NCI-H1105 treated with DMSO at 0.1 percent for 48 hours (cell line): ENCODE results near the gene CABLES1.

ENCODE experiments used
- DNase-seq: peaks from one replicate; lab custom pipeline; 2025; lab: John Stamatoyannopoulos, UW

The CABLES1 gene

DNA sequence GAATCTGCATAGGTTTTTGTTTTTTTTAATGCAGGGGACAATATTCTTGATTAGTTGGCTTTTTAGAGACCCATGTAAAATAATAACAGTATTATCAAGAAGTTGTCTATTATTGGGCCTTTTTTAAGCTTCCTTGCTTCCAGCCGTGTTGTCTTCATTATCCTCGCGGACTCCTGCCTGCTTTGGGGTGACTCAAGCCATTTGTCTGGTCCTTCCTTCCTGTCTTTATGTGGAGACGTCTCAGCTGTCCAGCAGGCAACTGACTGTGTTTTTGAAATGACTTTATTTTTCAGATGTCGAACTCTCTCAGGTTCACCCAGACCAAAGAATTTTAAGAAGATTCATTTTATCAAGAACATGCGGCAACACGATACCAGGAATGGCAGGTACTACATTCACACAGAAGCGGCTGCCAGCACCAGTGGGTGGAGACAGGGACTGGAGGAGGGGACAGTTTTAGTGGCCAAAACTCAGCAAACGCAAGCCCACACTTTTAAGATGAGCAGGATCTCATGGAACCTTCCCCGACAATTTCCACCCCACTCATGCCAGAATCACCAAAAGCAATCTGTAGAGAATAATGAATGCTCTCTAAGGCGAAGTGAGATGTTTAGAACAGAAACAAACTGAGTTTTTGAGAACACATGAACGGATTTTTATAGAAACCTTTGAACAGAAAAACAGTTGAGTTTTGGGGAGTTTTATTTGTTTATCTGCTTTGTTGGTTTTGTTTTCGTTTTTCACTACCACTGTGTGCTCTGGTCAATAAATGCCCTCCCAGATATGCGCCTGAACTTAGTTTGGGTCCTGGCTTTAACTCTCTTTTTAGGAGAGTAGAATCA is 59.1 kb downstream of the CABLES1 start:
- DNase-seq = no peak

- no peak for DNase-seq
Measured at GRCh38 chr18:23194997-23195957, 60.0 kb downstream of the CABLES1 start.

DNA sequence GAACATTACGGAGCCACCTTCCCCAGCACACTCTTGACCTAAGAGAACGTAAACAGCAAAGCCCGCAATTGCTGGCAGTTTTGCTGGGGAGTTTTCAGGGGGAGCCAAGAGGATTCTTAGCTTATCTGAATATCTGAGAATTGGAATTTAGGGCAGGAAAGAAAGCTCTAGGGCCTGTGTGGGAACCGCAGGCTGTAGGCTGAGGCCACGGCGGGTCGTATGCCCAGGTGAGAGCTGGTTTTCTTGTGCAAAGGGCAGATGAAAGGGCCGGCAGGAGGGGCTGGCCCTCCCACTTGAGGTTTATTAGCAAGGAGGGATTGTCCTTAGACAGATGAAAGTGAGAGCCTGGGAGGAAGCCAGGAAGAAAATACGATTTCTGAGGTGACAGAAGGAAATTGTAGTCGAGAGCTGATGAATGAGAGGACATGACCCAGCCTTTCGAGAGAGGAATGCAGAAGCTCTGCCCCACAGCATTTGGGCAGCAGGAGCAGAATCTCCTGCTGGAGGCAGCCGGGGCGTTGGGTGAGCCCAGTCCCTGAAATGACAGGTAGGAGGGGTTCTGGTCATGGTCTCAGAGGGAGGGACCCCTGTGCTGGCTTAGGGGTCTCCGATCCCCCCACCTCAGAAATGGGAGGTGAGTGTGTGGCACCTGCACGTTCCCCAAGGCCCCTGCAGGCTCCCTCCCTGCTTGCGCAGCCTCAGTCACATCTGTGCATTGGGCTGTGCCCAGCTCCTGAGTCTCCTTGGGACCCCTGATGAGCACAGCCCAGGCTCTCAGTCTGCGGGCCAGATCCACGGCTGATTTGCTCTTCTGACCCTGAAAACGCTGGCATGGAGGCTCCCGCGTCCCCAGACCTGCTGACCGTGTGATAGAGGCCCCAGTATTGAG is 61.1 kb downstream of the CABLES1 start:
- DNase-seq = no peak

DNA sequence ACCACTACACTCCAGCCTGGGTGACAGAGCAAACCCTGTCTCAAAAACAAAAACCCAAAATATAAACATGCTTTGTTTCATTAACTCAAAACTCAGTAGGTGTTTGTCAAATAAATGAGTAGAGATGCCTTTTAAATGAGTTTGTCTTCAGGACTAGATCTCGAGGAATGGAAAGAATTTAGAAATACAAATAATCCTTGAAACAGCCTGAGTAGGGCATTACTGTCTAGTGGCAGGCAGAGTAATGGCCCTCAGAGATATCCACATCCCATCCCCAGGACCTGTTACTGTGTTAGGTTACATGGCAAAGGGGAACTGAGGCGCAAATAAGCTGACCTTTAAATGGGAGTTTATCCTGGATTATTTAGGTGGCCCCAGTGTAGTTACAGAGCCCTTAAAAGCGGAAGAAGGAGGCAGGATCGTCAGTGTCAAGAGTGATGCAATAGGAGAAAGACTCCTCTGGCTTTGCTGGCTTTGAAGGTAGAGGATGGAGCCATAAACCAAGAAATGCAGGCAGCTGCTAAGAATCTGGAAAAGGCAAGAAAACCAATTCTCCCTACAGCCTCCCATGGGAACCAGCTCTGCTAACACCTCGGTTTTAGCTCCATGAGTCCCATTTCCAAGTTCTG is 63.0 kb downstream of the CABLES1 start:
- no peak for DNase-seq

GRCh38 chr18:23200756-23201155 is 65.5 kb downstream of the CABLES1 start:
- DNase-seq = no peak

- DNase-seq = no peak
Measured at GRCh38 chr18:23201741-23202140, 66.5 kb downstream of the CABLES1 start.

DNA sequence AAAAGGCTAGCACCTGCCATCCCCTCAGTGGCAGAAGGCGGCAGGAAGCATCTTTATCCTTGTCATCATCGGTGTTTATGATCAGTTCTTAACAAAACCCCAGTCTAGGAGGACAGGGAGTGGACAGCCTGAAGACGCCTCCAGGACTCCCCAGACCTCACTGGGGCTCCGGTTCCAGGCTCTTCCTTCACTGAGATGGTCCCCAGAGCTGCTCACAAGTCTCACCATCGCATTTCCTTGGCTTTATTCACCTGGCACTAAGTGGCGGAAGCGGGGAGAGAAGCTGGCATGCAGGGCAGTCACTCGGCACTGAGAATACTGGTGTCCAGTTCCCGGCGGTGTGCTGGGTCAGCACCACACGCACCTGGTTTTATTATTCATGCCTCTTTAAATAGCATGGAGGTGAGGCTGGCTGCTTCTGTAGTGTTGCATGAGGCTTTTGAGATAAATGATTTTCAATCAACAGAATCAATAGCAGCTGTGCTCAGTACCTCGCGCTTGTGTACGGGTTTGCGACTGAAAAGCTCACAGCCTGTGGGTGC is 68.7 kb downstream of the CABLES1 start:
- no peak for DNase-seq

GRCh38 chr18:23204589-23205235 is 69.4 kb downstream of the CABLES1 start:
- DNase-seq = no peak

GRCh38 chr18:23205980-23206379 is 70.7 kb downstream of the CABLES1 start:
- DNase-seq = no peak

DNA sequence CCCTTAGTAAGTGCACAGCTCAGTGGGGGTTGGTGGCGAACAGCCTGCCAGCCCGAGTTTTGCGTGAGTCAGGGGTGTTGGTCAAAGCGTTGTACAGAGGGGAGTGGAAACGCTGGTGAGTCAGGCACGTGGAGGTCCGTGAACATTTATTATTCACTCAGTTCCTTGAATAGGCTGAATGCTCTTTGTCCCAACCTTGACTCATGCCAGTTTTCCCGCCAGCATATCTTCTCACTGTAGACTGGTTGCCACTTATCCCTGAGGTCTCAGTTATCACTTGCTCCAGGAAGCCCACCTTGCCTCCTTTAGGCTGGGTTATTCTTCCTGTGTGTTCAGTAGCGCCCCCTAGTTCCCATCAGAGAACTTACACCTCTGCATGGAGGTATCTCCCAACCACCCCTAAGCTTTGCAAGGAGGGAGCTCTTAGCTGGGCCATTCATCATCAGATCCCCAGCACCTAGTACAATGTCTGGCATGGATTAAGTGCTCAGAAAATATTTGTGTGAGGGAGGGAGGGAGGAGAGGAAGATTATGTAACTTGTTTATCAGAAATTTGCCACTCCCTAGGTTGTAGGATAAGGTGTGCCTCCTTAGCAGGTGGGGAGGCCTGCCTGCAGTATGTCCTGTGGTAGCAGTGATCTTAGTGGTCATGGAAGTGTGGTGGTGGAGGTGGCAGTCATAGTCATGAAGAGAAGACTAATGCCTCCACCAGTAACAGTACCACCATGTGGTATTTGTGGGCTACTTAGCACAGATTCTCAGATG is 72.1 kb downstream of the CABLES1 start:
- no peak for DNase-seq

DNA sequence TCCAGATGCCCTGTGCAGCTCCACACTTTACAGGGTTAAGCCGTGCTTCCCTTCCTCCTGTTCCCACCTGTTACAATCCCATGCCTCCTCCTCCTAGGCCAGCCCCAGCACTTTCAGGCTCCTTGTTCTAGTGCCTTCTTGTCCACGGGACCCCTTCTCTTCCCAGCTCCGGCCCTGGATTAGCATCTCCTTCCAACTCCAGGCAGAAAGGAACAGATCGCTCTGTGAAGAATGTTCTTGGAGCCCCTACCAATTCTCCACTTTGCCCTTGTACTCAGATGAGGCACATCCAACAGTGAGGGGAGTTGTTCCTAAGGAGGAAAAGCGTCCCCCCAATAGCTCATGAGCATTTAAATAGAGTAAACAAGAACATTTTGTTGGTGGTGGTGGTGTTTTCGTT is 72.7 kb downstream of the CABLES1 start:
- DNase-seq = no peak

- DNase-seq = no peak
Measured at GRCh38 chr18:23208600-23208999, 73.3 kb downstream of the CABLES1 start.

DNA sequence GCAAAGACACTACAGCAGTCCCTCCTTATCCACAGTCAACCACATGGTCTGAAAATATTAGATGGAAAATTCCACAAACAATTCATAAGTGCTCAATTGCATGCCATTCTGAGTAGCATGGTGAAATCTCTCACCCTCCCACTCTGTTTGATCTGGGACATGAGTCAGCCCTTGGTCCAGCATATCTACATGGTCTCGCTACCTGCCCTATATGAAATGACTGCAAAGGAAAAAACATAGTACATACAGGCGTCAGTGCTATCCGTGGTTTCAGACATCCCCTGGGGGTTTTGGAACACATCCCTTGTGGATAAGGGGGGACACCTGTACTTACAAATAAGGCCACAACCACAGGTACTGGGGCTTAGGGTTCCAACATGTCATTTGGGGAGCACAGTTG is 73.7 kb downstream of the CABLES1 start:
- DNase-seq = no peak

GRCh38 chr18:23209796-23210195 is 74.5 kb downstream of the CABLES1 start:
- no peak for DNase-seq

DNA sequence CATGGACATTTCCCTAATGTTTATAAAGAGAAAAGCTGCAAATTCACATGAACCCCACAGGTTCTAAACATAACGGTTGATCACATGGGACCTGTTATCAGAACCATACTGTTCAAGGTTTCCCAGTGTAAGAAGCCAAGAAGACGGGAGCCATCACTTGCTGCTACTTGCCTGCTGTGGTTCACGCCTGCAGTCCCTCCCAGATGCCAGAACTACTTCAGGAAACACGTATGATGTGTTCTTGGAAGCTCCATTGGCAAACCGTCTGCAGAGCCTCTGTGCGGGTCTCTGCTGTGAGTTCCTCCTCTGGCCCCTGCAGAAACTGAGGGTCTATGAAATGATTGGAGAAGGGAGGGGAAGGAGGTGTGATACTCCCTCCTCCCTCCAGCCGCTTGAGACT is 75.2 kb downstream of the CABLES1 start:
- no peak for DNase-seq

DNA sequence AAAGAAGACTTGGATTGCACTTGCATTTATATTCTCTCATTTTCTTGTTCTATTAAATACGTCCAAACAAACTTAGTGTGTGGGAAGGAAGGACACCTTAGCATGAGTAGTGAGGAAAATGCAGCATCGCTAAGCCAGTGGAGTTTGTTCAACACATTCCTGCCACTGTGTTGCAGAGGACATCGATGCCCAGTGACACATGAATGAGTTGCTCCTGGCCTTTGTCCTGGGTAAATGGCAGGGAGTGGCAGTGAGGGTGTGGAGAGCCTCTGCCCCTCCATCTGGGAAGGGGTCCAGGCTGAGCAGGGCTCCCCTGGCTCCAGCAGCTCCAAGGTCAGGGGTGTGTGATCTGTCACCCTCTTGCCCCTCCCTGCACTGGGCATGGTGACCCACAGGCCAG is 75.9 kb downstream of the CABLES1 start:
- DNase-seq = no peak

DNA sequence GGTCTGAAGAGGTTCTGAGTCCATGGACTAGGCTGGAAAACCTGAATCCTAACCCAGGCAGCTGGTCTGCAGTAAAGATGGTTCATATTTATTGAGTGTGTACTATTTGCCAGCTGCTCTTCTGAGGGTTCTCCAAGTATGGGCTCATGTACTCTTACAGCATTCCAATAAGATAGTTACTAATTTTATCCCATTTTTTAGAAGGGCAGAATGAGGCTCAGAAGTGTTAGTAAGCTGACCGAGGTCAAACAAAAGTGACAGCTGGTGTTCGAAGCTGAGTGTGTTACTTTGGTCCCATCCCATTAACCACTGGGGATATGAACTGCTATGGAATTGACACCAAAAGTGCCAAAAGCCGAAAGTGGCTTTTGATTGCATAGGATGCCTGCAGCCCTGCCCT is 76.9 kb downstream of the CABLES1 start:
- no peak for DNase-seq

- no peak for DNase-seq
Measured at GRCh38 chr18:23213200-23213599, 77.9 kb downstream of the CABLES1 start.

DNA sequence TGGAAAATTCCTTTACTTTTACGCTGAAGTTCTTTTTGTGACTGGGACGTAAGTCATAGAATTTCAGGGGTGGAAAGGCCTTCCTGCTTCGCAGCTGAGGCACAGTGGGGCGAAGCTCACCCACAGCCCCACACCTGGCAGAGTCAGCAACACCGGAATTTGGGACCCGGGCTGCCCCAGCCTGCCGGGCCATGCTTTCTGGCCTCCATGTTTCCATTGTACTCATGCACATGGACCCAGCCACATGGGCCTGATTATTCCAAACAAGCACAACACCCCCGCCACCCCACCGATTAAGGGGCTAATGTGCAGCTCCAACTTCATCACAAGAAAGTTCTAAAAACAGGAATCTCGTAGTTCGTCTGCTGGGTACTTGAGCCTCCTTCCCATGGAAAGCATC is 82.5 kb downstream of the CABLES1 start:
- no peak for DNase-seq

DNA sequence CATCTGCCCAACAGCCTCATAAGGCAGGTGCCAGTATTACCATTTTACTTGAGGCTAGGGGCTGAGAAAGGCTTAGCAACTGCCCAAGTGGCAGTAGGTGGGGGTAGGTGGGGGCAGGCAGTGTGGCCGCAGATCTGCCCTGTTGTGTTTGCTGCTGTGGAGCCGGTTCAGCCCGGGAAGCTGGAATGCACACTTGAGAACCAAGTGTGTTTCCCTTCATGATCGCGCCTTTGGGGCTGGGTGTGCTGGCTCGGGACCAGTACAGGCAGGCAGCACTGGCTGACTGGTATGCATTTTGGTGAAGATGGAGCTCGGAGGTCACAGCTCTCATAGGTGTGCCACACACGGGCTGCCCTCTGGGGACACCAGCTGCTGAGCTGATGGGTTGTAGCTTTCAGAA is 85.1 kb downstream of the CABLES1 start:
- DNase-seq = no peak
